ENCODE data around the gene POU3F1.
"Not testable (repeated sequence)": the region's sequence is repeated elsewhere in the genome, so short reads cannot be mapped to it uniquely, and the experiment has no call there.

The POU3F1 gene

DNA sequence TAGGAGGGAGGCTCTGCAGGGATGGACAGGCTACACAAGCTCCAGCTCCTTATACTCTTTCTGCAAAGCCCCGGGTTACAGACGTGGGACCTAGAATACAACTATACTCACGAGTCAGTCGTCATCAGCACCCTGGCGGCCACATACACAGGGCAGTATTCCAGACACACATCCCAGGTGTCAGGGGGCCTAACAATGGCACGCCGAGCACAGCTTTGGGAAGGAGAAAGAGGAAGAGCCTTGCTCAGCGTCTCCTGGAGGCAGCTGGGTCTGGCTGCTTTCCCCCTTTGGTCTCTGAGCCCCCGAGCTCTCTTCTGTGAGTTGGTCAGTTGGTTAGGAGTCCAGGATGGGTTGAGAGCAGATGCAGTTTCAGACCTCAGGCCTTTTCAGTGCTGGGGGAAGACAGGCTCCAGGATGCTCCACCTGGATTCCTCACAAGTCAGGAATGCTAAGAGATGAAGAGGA lies 4.5 kb upstream of the POU3F1 start:
- in situ Hi-C loops (cut with HindIII; ENCODE audit: low sequenced_read_pairs), result loop anchor here (25.0 kb wide), 1 partner anchor 436 kb away; no protein-coding TSS in a partner anchor

DNA sequence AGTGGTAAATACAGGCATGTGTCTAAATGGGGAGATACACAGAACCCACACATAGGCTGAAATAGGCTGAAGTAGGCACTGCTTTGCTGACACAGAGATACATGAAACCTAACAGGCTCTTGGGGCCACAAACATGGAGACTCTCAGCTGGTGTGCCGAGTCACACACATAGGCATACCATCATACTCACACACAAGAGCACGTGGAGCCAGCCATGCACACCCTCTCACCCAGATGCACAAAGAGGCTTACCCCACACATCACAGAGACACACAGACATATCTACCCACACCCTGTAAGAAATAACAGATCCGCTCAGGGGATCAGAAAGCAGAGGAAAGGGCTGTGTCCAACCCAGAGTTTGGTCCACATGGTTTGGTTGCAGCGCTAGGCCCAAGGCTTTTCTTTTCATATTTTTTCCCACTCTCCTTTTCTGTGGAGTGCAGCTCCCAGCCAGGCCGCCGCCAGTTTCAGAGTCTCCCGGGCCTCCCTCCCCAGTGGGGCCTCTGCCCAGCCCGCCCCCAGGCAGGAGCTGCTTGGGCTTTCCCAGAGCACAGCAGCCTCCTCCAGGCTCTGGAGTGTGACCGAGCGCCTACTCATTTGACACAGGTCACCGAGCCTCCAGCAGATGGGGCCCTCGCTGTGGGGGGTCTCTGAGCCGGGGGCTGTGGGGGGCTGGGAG lies 3.9 kb upstream of the POU3F1 start:
- in situ Hi-C loops (cut with HindIII; ENCODE audit: low sequenced_read_pairs), result loop anchor here (25.0 kb wide), 1 partner anchor 437 kb away; no protein-coding TSS in a partner anchor

DNA sequence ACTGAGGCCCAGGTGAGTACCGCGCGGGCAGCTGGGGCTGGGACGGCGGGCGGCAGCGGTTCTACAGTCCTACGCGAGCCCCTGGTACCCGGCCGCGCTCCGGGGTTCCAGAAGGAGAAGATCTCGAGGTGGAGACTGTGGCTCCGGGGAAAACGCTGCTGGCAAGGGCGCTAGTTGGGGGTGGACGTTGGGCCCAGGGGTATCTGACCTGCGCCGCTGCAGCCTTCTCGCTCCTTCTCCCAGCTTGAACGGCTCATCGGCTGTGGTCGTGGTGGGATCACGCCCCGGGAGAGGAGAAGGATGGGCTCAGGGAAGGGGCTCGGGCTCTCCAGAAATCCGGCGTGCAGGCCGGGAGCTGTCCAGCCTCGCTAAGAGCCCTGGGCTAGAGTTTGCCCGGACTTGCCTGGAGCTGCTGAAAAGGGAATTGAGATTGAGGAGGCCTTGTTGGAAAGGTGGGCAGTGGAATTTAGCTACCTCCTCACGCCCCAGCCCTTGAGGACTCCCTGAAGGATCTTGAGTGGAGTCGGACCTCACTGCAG lies 1.1 kb upstream of the POU3F1 start:
- in situ Hi-C loops (cut with HindIII; ENCODE audit: low sequenced_read_pairs), result no loop called here

DNA sequence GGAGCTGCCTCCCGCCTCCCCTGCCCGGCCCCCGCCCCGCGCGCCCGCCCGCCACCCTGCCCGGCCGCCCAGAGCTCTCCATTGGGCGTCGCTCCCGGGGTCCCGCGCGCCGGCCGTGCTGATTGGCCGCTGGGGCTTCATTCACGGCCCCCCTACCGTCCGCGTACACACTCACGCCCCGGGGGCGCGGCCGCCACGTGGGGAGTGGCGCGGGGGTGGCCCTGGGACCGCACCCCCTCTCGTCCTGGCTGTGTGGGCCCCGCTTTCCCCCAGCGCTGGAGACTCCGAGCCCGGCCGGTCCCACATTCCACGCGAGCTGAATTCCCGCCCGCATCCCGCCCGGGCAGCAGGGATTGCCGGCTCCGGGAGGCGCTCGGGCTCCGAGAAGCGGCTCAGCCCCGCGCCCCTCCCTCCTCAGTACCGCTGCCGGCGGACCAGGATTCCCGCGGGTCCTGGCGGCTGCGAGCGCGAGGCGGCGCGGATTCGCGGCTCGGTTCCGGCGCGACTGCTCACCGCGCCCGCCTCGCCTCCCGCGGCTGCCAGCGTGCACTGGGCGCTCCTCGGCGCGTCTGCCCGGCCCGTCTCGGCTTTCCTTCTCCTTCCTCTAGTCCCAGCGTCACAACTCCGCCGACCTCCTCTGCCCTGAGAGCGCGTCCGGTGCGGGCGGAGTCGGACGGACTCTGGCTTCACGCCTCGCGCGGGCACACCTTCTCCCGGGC lies 450 bp upstream of the POU3F1 start:
- in situ Hi-C loops (cut with HindIII; ENCODE audit: low sequenced_read_pairs), result no loop called here

DNA sequence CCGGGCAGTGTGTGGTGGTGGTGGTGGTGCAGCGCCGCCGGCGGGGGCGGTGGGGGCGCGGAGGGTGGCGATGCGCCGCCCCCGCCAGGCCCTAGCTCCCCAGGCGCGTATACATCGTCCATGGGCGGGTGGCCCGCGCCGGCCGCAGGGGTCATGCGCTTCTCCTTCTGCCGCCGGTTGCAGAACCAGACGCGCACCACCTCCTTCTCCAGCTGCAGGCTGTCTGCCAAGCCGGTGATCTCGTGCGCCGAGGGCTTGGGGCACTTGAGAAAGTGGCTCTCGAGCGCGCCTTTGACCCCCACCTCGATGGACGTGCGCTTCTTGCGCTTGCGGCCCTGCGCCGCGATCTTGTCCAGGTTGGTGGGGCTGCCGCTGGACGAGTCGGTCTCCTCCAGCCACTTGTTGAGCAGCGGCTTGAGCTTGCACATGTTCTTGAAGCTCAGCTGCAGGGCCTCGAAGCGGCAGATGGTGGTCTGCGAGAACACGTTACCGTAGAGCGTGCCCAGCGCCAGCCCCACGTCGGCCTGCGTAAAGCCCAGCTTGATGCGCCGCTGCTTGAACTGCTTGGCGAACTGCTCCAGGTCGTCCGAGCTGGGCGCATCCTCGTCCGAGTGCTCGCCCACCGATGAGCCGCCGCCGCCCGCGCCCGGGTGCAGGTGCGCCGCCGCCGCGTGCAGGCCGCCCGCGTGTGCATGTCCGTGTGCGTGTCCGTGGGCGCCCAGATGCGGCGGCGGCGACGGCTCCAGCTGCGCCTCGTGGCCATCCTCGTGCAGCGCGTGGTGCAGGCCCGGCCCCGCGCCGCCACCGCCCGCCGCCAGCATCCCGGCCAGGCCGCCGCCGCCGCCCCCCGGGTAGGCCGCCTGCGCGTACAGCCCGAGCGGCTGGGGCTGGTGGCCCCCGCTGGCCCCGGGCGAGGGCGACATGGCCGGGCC lies 926 bp downstream of the POU3F1 start:
- in situ Hi-C loops (cut with HindIII; ENCODE audit: low sequenced_read_pairs), result no loop called here

DNA sequence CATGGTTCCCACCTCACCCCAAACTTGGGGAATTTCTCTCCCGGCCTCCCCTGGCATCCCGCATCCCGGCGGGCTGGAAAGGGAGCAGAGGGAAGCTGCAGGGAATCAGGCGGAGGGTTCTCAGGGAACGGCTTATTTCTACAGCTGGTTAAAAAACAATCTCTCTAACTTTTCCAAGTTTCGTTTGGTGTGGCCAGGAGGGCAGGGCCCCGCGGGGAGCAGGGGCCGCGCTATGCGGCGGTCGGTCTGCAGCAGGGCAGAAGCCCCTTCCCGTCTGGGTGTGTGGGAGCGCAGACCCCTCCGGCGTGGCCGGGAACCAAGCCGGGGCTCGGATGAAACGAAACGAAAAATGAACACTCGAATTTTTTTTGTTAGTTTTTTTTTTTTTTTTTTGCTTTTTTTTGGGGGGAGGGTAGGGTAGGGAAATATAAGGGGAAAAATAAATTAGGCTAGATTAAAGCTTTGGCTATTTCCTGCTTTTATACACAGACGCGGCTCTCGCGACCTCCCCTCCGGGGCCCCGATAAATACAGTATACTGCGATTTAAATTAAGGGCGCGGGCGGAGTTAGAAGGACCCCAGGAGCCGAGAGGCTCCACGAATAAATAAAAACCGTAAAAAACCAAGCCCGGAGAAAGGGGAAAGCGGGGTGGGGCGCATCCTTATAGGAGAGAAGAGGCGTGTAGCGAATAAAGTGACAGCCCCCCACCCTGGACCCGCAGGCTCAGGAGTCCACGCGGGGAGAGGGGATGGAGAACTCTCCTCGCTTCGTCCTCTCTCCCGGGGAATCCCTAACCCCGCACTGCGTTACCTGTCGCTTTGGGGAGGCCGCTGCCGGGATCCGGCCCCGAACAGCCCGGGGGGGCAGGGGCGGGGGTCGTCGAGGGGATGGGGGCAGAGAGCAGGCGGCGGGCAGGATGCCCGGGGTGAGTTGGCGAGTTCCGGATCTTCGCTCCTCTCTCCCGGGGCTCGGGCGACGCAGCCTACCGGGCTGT lies 2.1 kb downstream of the POU3F1 start:
- in situ Hi-C loops (cut with HindIII; ENCODE audit: low sequenced_read_pairs), result no loop called here

DNA sequence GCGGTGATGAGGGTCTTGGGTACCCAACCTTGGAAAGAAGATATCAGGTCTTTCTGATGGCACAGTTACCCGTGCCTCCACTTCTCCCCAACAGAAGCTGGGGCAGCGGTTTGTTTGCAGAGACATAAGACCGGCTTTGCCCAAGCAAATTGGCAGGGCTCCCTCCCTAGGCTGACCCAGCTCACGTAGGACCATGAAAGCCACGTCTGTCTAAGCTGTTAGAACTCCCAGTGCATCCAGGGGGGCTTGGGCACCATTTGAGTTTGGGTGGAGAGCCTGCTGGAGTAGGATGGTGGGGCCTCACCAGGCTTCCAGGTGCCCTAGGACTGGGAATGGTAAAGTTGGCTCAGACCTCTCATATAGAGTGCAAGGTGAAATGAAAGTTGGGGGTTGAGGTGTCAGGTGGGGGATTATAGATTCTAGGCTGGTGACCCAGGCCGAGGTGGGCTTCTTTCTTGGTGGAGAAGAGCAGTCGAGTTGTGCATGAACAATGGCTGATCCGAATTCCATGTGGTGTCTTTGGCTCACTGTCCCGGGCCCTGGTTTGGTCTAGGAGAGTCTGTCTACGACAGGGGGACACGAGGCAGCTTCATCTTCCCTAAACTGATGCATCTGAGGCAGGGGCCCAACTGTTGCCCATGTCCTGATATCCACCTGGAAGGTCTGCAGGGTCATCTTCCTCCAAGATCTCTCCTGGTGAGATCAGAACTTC lies 3.4 kb downstream of the POU3F1 start:
- in situ Hi-C loops (cut with HindIII; ENCODE audit: low sequenced_read_pairs), result no loop called here

DNA sequence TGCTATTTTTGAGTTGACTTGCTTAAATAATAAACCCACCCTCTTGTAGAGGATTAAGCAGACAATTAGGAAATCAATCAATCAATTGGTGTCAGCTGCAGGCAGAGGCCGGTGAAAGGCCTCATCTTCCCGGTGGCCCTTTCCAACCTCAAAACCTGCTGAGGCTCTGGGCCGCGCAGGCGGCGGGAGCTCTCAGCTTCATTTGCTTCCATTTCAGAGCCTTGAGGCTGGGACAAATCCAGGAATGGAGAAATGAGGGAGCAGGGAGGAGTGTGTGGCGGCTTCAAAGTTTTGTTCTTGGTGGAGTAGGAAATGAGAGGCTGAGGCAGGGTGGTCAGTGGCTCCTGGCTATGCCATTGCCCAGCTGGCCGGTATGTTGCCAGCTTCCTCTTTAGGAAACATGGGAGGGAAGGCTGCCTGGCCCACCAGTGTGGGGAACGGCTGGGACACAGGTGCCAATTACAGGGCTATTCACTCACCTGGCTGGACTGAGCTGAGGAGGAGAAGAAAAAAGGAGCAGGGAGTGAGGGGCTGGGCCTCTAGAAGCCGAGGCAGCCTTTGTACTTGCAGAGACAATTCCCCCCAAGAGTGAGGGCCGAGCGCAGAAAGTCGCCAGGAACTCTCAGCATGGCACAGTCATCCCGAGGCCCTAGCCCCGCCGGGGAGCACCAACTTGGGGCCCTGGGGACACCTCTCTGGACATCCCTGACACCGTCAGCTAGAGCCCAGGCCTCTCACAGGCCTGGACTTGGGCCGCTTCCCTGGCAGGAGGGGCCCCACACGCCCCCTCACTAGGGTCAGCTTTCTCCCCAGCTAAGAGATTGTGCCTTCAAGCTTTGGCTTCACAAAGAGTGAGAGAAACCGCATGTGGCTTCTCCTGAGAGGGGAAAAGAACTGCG lies 4.4 kb downstream of the POU3F1 start:
- in situ Hi-C loops (cut with HindIII; ENCODE audit: low sequenced_read_pairs), result no loop called here

DNA sequence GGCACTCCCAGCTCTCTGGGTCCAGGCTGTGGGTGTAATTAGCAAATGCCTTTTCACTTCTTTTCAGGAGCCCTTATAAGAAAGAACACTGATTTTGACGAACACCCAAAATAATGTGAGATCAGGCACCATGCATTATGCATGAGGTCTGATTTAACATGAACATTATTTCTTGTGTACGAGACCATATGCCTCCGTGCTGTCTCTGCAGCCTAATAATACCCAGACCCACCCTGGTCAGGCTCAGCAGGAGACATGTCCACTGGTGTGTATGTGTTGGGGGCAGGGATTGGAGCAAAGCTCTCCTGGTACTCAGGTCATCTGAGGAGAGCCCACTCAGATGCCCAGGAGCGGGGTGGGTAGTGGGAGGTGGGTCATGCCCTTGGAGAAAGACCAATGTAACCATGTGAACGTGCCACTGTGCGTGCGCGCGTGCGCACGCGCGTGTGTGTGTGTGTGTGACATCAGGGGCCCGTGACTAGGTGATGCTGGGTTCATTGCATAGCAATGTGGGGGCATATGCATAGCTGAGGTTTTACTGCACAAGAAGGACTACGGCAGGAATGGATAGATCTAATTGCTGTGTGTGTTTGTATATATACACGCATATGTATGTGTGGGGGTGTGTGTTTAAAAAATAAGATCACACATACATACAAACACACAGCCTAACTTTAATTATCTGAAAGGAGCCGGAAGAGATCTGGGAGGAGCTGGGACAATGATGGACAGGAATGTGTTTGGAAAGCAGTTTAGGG lies 7.1 kb downstream of the POU3F1 start:
- in situ Hi-C loops (cut with HindIII; ENCODE audit: low sequenced_read_pairs), result no loop called here

DNA sequence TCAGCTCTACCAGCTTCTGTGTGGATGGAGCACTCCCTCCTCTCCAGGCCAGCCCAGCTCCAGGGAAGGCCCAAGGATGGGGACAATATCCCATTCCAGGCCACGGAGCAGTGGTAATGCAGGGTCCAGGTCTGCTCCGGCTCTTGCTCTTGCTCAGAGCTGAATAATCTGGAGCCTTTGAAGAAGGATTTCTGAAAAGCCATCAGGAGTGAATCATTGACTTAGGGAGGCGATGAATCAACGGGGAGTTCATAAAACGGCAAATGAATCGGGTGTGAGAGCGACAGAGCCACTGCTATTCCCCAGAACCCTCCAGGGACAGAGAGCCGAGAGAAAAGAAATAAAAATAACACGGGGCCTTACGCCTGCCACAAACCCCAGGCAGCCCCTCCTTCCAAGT lies 7.7 kb downstream of the POU3F1 start:
- in situ Hi-C loops (cut with HindIII; ENCODE audit: low sequenced_read_pairs), result no loop called here

DNA sequence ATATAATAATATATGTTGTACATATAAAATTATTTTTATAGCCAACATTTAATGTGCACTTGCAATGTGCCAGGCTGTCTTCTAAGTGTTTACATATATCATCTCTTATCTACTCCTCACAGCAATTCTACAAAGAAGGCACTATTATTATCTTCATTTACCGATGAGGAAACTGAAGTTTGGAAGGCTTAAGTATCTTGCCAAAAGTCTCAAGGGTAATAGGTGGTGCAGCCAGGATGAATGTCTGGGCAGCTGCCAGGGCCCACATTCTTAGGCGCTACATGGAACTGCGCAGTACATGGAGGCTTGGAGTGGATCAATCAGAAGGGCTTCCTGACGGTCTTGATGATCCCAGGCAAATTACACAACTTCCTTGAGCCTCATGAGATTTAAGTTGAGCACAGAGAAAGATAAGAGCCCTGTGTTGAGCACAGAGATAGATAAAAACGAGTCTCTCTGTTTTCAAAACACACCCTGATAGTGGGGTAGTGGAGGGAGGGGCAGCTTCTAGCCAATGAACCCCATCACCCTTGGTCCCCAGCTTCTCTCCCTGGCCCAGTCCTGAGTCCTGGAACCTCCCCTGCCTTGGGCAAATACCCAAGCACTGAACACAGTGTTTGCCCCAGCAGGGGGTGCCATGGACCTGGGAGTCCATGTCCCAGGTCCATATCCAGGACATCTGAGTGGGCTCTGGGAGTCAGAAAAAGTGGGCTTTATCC lies 9.2 kb downstream of the POU3F1 start:
- in situ Hi-C loops (cut with HindIII; ENCODE audit: low sequenced_read_pairs), result no loop called here

DNA sequence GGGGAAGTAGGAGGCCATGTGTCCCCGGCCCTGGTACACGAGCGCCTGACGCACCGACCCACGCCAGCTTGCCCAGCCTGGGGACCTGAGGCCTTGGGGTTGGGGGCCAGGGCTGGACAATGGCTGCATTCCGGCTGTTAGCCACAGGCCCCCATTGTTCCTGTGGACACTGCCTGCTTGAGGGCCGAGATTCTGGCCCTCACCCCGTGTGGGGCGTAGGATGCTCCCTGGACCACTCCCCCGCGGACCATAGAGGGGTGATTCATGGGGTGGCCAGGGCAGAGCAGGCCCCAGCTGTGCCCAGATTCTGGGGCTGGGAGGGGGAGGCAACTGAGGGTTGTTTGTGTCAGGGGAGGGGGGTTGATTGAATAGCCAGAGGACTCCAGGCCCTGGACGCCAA lies 11.7 kb downstream of the POU3F1 start:
- in situ Hi-C loops (cut with HindIII; ENCODE audit: low sequenced_read_pairs), result no loop called here

DNA sequence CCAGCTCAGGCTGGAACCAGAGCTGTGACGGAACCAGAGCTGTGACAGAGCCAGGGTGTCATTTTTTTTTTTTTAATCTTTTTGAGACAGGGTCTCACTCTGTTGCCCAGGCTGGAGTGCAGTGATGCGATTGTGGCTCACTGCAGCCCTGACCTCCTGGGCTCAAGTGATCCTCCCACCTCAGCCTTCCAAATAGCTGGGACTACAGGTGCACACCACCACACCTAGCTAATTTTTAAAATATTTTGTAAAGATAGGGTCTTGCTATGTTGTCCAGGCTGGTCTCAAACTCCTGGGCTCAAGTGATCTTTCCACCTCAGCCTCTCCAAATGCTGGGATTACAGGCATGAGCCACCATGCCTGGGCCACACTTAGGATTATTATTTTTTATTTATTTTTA lies 13.6 kb downstream of the POU3F1 start:
- in situ Hi-C loops (cut with HindIII; ENCODE audit: low sequenced_read_pairs), result not testable (repeated sequence)

DNA sequence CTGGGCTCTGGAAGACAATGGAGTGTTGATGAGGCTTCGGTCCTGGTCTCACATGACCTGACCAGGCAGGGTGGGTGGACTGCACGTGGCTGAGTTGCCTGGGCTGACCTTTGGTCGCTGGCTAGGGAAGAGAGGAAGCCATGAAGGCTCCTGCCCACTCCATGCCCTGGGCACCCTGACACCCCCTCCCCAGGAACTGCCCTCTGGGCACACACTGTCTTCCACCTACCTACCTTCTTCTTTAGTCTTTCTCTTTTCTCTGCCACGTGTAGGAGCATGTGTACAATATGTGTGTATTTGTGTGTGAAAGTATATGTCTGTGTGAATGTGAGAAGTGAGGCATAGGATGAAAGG lies 15.1 kb downstream of the POU3F1 start:
- in situ Hi-C loops (cut with HindIII; ENCODE audit: low sequenced_read_pairs), result no loop called here

DNA sequence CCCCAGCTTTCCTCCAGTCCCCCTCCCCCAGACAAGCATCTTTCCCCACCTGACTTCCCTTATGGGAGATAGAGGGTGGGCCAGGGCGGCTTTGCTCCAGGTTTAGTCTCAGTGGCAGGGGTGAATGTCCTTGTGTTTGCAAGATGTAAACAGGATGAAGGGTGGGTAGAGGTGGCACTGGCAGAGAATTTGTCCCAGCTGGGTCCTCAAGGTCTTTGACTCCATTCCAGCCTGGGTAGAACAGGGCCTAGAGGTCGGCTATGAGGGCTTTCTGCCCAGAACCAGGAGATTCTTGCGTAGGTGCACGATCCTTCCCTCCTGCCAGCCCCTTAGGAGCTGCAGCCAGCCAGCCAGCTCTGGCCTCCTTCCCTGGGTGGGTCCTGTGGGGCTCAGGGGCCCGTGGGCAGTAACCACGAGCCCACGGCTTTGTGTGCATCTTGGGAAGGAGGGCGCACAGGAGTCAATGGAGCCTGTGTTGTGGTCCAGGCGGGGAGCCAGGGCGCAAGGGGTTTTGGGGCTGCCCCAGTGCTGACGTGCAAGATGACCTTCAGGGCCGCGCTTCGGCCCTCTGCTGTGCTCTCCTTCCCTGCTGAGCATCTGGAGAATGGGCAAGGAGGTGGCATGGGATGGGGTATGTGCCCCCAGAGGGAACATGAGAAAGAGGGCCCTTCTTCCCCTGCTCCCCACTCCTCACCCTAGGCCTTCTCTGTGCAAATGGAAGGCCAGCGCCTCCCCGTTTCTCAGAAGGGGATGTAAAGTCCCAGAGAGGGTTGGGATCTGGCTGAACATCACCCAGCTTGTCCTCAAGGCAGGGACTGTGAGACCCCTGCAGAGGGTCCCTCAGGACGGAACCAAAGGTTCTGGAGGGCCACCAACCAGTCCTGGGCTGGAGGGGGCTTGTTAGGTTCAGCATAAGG lies 15.7 kb downstream of the POU3F1 start:
- in situ Hi-C loops (cut with HindIII; ENCODE audit: low sequenced_read_pairs), result no loop called here

All from DLD1 (cell line).